Erythroblast (primary cell): ENCODE data around the gene STIM2.

Experiments used
- GATA1 ChIP-seq: IDR thresholded peaks from 2 replicates; pipeline ENCODE4 v1.6.1; 2011; ENCODE audit warnings: low read depth, mild to moderate bottlenecking, control low read depth, low read length, moderate library complexity
- POLR2A ChIP-seq: IDR thresholded peaks from 2 replicates; pipeline ENCODE4 v1.6.1; 2011; ENCODE audit warnings: mild to moderate bottlenecking, low read length

- TF ChIP-seq POLR2A (no peak), GATA1 (no peak)
These were observed 11.0 kb downstream of the STIM2 start for GRCh38 chr4:26871611-26872010.
